Measurements from ENCODE around the gene TCEA2.

Gene TCEA2

DNA sequence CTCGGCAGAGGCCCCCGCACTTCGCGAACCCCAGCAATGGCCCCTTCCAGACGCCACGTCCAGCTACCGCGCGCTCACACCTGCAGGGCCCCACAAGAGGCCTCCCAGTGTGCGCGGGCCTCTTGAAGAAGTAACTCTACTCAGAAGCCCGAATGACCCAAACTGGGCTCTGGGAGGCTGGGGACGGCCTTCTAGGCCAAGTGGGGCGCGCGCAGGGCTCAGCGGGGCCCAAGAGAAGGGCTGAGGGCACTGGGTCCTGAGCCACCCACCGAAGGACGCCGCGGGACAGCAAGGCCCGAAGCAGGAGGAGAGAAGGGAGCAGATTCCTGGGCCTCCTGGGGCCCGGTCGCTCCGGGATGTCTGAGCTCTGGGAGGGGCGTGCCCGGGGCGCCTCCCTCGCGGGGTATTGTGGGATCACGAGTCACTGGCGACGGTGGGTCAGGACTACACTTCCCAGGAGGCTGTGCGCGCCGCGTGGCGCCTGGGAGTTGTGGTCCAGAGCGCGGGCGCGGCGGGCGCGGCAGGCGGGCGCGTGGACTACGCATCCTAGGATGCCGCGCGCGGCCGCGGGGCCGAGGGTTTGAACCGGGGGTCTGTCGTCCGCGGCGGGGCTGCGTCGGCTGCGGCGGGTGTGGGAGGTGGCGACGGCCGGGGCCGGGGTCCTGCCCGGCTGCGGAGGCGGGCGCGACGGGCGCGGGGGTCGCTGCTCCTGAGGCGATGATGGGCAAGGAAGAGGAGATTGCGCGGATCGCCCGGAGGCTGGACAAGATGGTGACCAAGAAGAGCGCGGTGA is at the start of gene TCEA2:
TCEA2 (plus strand) TSS at position 603 of the 793 bp plus-strand sequence; CDS start at position 718, 115 bp downstream.
- DNase-seq, result peak; percentile 93

DNA sequence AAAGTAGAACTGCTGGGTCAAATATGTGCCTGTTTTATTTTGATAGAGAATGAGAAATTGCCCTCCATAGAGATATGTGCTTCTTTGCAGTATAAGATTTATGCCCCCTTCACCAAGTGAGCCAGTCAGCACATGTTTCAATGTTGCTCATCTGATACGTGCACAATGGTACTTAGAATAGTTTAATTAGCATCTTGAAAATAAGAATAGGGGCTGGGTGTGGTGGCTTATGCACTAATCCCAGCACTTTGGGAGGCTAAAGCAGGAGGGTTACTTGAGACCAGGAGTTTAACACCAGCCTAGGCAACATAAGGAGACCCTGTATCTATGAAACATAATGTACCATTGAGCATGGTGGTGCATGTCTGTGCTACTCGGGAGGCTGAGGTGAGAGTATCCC is 47.4 kb upstream of the TCEA2 start:
- no peak for DNase-seq

GRCh38 chr20:64021124-64021975 is 41.6 kb upstream of the TCEA2 start:
- DNase-seq, result no peak

GRCh38 chr20:64022671-64023360 is 40.2 kb upstream of the TCEA2 start:
- no peak for DNase-seq

GRCh38 chr20:64023361-64024140 is 39.4 kb upstream of the TCEA2 start:
- no peak for DNase-seq

DNA sequence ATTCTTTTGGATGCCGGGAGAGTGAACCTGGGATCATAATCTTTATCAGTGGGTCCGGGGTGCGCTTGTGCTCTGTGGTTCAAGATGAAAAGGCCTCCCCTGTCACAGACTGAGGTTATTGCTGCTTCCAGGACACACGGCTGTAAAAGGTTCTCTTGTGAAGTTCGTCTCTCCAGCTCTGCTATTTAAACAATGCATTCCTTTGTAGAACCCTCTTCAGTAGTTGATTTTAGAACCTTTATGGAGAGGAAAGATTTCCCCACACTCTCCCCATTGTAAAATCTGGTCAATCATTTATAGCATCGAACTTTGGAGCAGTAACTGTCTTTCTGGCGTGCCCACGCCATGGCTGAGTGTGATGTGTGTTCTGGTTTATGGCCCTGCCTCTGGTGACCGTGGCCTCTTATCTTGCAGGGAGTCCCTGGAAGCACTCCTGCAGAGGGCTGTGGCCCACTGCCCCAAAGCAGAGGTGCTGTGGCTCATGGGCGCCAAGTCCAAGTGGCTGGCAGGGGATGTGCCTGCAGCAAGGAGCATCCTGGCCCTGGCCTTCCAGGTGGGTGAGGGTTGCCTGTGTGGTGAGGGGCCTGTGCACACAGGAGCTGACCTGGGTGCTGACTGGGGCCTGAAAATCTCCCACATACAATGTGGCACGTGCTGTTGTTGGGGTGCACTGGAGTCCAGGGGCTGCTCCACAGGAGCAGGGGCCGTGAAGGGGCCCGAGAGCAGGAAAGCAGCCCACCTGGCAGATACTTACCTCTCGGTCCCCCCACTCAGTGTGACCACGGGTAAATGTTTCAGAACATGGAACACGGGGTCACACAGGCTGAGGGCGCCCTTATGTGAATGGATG is 38.6 kb upstream of the TCEA2 start:
- no peak for DNase-seq

- no peak for DNase-seq
Observed at GRCh38 chr20:64025101-64025825, 37.7 kb upstream of the TCEA2 start.

DNA sequence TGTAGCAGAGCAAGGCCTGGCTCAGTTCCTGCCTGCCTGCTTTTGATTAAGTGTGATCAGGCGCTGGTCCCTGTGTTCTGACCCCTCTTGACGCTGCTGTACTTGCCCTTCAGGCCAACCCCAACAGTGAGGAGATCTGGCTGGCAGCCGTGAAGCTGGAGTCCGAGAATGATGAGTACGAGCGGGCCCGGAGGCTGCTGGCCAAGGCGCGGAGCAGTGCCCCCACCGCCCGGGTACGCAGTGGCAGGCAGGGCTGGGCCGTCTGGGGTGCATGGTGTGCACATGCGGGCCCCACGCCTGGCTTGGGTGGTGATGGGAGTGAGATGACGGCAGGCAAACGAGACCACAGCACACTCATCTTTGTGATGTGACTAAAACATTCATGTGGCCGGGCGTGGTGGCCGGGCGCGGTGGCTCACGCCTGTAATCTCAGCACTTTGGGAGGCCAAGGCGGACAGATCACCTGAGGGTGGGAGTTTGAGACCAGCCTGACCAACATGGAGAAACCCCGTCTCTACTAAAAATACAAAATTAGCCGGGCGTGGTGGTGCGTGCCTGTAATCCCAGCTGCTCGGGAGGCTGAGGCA is 37.1 kb upstream of the TCEA2 start:
- no peak for DNase-seq

DNA sequence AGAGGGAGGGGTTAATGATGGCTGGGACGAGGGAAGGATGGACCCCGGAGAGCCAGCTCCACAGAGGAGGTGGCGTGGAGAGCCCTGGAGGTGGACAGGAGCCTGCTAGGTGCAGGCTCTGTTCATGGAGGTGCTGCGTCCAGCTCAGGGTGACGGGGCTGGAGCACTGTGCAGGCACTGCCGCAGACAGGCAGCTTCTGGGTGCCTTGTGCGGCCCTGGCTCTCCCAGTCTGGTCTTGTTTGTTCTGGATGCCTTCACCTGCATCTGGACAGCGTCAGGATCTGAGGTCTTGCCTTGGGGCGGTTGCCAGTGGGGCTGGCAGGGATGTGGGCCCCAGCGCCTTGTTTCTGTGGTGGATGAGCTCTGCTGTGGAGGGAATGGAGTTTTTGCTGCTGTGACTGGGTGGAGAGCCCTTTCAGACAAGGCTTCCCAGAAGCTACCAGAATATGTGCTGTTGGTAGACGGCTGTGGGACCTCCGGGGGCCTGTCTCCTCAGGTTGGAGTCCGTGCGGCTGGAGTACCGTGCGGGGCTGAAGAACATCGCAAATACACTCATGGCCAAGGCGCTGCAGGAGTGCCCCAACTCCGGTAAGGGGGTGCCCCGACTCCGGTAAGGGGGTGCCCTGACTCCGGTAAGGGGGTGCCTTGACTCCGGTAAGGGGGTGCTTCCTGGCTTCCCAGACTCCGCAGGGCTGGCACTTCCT is 34.9 kb upstream of the TCEA2 start:
- no peak for DNase-seq

DNA sequence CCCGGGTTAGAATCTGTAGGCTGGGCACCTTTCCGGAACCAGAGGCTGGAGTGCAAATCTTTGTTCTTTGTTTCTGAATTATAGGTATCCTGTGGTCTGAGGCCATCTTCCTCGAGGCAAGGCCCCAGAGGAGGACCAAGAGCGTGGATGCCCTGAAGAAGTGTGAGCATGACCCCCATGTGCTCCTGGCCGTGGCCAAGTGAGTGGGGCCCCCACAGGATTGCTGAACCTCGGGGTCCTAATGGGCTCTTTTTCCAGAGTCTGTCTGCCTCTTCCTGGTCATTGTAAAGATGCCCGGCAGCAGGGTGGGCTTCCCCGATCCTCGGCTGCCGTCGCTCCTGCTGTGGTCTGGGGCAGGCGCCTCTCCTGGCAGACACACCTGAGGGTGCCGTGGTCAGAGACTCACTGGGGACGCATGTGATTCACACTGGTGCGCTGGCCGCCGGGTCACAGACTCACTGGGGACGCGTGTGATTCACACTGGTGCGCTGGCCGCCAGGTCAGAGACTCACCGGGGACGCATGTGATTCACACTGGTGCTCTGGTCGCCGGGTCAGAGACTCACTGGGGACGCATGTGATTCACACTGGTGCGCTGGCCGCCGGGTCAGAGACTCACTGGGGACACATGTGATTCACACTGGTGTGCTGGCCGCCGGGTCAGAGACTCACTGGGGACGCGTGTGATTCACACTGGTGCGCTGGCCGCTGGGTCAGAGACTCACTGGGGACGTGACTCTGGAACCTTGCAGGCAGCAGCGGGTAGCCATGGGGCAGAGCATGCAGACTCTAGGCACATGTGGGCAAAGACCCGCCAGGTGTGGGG is 33.5 kb upstream of the TCEA2 start:
- no peak for DNase-seq

GRCh38 chr20:64030371-64031134 is 32.4 kb upstream of the TCEA2 start:
- DNase-seq, result no peak

DNA sequence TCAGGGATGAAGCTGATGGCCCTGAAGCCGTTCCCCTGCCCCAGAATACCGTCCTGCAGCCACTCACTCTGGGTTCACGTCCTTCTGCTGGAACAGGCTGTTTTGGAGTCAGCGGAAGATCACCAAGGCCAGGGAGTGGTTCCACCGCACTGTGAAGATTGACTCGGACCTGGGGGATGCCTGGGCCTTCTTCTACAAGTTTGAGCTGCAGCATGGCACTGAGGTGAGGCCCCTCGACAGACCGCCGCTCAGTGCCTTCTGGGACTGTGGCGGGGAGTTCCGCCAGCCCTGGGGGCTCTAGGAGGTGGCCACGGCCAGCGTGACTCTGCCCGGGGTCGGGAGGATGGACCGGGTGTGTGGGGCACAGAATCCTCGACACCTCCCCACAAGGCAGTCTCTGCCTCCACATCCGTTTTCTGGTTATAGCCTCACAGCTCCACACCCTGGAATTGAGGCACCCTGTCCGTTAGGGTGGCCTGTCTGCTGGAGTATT is 31.1 kb upstream of the TCEA2 start:
- no peak for DNase-seq

DNA sequence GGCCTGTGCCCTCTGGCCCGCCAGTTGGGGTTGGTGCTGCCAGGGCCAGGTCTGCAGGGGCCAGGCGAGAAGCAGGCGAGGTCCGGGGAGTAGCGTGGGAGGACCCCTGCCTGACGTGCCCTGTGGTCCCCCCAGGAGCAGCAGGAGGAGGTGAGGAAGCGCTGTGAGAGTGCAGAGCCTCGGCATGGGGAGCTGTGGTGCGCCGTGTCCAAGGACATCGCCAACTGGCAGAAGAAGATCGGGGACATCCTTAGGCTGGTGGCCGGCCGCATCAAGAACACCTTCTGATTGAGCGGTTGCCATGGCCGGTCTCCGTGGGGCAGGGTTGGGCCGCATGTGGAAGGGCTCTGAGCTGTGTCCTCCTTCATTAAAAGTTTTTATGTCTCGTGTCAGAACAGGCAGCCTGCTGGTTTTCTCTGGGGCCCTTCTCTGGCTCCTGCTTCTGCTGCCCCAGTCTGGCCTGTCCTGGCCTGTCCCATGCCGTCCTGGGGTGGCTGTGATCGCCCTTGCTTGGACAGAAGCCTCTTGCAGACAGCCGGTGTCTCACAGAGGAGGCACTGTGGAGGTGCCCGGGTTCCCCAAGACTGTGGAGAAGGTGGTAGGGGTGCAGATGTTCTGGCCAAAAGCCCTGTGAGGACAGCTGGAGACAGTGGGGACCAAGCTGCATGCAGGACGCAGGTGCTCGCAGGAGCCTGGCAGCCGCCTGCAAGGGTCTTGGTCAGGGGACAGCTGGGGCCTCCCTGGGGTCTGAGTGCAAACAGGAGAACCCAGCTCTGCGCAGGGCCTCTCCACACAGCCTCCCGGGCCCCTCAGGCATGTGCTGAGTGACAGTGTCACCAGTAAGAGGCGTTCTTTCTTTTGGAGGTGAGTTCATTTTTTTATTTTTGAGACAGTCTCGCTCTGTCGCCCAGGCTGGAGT is 30.0 kb upstream of the TCEA2 start:
- DNase-seq, result no peak

GRCh38 chr20:64033981-64034493 is 29.0 kb upstream of the TCEA2 start:
- no peak for DNase-seq

DNA sequence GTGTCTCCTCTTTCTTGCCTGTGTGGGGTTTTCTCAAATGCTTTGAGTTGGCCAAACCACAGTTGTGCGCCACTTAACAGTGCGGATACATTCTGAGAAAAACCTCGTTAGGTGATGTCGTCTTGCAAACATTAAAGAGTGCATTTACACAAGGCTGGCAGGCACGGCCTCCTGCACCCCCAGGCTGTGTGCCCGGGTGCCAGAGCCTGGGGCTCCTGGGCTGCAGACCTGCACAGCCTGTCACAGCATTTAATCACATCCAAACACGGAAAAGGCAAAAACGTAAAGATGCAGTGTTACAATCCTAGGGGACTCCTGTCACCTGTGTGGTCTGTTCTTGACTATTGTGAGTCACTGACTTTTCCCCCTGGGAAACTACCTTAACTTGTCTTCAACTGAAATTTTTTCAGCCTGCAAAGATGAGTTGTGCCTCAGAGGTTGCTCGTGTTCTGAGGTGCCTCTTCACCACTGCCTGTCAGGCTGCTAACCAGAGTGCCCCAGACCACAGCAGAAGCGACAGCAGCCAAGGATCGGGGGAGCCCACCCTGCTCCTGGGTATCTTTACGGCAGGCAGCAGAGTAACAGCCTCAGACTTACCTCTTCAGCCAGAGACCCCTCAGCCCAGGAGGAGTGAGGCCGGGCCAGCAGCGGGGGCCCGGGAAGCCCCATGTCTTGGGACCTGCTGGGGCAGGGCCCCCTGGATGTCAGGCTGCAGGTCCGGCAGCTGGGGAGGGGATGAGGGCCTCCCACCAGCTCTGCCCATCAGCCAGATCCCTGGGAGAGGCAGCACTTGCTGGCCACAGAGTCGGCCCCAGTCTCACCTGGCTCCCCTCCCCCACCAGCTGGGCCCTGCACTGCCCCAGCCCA is 27.7 kb upstream of the TCEA2 start:
- DNase-seq, result no peak

DNA sequence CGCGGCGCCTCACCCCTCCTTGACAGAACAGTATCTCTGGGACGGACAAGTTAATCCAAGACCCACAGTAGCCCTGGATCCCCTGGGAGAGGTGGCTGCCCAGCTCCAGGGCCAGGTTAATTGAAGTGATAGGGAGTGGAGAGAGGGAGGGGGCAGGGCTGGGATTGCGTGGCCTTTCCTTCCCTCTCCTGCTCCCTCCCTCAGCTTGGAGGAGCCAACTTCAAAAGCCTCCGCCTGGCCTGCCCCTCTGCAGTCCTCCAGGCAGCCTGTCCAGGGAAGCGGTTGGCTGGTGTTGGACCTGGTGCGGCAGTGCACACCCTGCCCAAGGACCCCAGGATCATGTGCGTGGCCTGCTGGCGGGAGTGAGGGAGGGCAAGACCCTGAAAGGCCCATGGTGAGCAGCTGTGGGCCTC is 27.1 kb upstream of the TCEA2 start, which contains the start of gene C20orf204:
C20orf204 (plus strand) TSS at position 250 of the 413 bp plus-strand sequence; CDS start at position 392, 142 bp downstream.
- no peak for DNase-seq
